GM20000 (cell line): ENCODE measurements around the gene DAZAP2.
A peak's percentile ranks its signal among the peaks of the same experiment; 100 is the strongest.

Experiments used
- DNase-seq: peaks from one replicate; pipeline ENCODE4 v3.0.0; 2012; ENCODE audit warnings: low spot score
- TF ChIP-seq, protein P1 (sequence below): IDR thresholded peaks from 2 replicates; pipeline ENCODE4 v1.5.1; 2012; ENCODE audit warnings: mild to moderate bottlenecking, control low read depth; ENCODE audit errors: extremely low read depth, missing control alignments

The DAZAP2 gene

DNA sequence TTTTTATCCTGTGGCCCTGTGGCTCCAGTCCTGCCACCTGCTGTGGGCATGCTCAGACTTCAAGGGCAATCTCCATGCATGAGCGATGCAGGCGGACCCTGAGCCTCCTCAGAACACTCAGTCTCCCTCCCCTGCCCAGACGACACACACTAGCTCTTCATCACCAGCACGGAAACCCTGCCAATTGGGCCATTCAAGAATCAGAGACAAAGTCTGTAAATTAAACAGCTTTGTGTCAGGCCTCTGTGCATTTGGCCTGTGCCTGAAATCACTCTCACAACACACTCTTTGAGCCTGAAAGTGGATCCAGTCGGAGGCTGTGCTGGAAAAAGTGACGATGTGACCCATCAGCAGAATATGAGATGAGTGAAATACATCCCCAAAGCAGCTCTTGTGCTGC is 33.3 kb upstream of the DAZAP2 start:
- TF ChIP-seq, protein P1, sequence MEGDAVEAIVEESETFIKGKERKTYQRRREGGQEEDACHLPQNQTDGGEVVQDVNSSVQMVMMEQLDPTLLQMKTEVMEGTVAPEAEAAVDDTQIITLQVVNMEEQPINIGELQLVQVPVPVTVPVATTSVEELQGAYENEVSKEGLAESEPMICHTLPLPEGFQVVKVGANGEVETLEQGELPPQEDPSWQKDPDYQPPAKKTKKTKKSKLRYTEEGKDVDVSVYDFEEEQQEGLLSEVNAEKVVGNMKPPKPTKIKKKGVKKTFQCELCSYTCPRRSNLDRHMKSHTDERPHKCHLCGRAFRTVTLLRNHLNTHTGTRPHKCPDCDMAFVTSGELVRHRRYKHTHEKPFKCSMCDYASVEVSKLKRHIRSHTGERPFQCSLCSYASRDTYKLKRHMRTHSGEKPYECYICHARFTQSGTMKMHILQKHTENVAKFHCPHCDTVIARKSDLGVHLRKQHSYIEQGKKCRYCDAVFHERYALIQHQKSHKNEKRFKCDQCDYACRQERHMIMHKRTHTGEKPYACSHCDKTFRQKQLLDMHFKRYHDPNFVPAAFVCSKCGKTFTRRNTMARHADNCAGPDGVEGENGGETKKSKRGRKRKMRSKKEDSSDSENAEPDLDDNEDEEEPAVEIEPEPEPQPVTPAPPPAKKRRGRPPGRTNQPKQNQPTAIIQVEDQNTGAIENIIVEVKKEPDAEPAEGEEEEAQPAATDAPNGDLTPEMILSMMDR, result no peak
- DNase-seq, result no peak

DNA sequence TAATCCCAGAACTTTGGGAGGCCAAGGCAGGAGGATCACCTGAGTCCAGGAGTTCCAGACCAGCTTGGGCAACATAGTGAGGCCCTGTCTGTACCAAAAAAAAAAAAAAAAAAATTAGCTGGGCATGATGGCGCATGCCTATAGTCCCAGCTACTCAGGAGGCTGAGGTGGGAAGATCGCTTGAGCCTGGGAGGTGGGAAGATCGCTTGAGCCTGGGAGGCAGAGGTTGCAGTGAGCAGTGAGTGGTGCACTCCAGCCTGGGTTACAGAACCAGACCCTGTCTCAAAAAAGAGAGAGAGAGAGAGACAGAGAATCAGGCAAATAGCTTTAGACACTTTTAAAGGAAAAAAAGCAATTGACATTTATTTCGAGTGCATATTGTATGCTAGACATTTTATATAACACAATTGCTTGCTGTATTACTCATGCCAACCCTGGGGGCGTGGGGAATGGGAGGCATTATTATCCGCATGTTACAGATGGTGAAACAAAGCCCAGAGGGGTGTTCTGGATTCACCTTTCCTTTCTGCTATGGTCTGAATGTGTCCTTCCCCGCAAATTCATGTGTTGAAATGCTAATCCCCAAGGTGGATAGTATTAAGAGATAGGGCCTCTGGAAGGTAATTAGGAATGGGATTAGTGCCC is 30.5 kb upstream of the DAZAP2 start:
- no peak for DNase-seq
- TF ChIP-seq, protein P1, result no peak

DNA sequence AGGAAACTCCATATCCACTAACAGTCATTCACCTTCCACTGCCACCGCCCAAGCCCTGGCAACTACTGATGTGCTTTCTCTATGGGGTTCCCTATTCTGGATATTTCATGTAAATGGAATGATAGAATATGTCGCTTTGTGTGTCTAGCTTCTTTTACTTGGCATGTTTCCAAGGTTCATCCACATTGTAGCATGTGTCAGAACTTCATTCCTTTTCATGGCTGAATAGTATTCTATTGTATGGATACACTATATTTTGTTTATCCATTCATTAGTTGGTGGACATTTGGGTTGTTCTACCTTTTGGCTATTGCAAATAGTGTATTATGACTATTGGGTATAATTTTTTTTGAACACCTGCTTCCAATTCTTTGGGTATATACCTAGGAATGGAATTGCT is 29.4 kb upstream of the DAZAP2 start:
- TF ChIP-seq, protein P1, result no peak
- DNase-seq, result no peak

DNA sequence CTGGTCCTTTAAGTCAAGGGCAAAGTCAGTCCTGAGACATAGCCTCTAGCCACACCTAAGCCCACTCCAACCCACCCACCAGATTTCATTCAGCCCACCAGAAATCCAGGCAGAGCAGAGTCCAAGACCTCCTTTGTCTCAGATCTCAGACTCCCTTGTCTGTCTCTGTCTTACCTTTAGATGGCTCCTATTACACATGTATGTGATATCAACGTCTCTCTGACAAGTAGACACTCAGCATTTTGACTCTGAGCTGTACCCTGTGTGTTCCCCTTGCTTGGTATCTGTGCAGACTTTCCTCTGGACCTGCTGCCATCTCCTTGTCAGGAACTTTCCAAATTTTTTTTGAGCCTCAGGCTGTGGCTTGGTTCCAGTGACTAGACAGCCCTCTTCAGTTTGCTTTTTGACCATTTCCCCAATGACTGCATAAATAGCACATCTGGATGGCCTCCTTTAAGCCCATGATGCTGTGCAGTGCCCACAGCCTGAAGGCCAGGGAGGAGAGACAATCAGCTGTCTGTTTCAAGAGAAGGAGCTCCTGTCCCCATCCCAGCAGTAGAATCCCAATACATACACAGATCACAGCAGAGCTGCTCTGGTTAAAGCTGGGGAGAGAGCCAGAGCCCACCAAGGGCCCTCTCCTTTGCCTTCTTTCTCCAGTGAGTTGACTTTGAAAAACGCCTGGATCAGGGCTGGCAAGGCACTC is 27.8 kb upstream of the DAZAP2 start:
- TF ChIP-seq, protein P1, result no peak

DNA sequence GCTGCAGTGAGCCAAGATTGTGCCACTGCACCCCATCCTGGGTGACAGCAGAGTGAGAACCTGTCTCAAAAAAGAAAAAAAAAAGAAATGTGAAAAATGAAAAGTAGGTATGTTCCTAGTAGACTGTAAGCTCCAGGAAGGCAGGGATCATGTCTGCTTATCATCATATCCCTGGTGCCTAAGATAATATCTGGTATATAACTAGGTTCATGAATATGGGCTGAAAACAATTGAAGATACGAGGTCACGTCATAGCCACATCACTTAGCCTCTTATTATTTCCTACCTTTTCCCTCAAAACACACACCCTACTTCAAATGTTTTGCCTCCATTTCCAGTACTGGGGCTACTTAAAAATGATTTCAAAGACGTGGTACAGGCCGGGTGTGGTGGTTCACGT is 23.7 kb upstream of the DAZAP2 start:
- TF ChIP-seq, protein P1, result no peak
- DNase-seq, result no peak

More for the DNA sequence above, 27.8 kb upstream of the DAZAP2 start:
- no peak for DNase-seq

DNA sequence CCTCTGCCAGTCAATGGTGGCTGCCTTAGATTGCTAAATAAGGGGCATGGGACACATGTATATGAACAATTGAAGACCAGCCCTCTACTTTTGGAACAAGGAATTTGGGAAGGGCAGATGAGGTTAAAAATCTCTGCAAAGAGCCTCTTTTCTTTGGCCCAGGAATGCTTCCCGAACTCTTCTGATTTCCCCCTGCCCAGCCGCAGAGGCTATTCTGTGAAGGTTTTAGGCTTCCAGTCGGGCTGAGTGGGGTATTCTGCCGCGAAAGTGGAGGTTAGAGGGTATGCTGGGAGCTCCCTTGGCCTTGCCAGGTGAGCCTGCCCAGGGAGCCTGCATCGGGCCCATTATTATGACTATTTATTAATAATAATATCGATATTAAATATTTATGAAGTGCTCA is 22.0 kb upstream of the DAZAP2 start:
- TF ChIP-seq, protein P1, result no peak
- DNase-seq, result no peak

DNA sequence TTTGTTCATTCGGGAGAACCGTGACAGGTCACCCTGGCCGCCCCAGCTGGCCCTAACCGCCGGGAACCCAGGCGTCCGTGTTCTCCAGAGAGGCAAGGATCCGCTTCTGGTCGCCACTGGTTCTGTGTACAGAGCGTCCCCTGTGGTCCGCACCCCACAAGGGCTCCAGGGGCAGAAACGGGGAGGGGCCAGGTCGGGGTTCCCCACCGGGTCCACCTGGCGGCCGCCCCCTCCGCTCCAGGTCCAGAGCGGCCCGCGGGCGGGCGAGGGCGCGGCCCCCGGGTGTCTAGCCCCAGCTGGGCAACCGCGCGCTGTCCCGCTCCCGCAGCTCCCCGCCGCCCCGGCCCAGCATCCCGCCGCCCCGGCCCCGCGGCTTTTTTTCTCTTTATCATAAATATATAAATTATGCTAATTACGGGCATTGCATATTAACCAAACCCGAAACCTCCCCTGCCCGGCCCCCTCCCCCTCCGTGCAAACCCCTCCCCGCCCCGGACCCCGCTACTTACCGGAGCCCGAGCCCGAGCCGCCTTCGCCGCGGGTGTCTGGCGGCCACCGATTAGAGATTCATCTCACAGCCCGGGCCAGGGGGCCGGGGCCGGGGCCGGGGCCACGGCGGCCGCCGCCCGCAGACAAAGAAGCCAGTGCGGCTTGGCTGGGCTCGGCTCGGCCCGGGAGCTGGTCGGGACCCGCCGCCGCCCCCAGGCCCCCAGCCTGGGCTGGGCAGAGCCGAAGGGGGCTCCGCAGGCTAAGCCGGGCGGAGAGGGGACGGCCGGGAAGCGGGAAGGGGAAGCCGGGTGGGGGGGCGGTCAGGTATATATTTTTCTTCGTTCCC is 21.3 kb upstream of the DAZAP2 start:
- DNase-seq, result peak; percentile 88

More for the DNA sequence above, 21.3 kb upstream of the DAZAP2 start:
- TF ChIP-seq, protein P1, result peak; percentile 36
